ENCODE measurements around the gene ERICH3.

Gene ERICH3

DNA sequence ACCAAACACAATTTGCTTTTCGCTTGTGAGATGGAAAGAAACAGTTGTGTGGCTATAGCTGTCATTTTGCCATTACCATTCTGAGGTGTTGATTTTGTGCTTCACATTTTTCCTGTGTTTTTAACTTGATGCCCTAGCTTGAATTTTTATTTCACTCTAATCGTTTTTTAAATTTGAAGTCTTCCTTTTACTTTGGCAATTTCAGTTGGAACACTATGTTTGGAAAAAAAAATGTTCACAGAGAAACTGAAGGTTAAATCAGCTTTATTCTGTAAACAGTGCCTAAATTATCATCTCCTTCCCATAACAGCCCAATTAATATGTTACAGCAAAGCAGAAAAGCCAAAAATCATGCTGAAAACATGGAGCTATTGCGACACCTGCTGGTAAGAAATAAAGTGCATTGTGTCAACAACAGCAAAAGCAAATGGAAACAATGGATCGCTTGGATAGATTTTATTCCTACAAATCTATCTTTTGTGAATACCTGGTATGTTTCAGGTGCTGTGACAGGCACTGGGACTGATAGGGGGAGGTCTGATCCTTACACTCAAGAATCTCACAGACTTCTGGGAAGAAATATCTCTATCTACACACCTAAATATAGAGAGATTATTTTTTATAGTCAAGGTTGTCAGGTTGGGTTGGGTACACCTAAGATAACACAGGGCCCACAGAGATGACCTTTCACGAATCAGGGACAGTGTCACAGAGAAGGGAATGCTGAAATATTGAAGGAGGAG lies 16.2 kb upstream of the ERICH3 start:
- H3K27ac ChIP-seq, result no peak overlapping the region
- TF ChIP-seq ZFX (IDR thresholded peaks at IDR 0.05), result no peak
- TF ChIP-seq, protein P1, sequence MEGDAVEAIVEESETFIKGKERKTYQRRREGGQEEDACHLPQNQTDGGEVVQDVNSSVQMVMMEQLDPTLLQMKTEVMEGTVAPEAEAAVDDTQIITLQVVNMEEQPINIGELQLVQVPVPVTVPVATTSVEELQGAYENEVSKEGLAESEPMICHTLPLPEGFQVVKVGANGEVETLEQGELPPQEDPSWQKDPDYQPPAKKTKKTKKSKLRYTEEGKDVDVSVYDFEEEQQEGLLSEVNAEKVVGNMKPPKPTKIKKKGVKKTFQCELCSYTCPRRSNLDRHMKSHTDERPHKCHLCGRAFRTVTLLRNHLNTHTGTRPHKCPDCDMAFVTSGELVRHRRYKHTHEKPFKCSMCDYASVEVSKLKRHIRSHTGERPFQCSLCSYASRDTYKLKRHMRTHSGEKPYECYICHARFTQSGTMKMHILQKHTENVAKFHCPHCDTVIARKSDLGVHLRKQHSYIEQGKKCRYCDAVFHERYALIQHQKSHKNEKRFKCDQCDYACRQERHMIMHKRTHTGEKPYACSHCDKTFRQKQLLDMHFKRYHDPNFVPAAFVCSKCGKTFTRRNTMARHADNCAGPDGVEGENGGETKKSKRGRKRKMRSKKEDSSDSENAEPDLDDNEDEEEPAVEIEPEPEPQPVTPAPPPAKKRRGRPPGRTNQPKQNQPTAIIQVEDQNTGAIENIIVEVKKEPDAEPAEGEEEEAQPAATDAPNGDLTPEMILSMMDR (conservative IDR thresholded peaks at IDR 0.05), result peak; percentile 90

DNA sequence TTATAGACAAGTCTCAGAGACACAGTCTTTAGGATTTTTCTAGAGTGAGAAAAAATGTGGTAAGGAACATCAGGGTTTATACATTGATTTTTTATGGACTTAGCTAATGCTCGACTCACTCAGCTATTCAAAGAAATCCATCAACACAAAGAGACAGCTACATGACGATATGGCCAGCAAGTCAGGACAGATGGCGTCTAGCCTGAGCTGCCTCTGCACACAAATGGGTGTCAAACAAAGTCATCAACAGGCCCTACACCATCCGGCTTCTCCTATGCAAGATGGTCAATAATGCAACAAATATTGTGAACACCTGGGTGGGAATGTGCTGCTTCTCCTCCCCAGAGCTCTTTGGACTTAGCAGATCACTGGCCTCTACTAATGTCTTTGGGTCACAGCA lies 13.3 kb upstream of the ERICH3 start:
- no peak for TF ChIP-seq ZFX (IDR thresholded peaks at IDR 0.05)
- TF ChIP-seq, protein P1 (conservative IDR thresholded peaks at IDR 0.05), result no peak
- no peak overlapping the region for H3K27ac ChIP-seq

DNA sequence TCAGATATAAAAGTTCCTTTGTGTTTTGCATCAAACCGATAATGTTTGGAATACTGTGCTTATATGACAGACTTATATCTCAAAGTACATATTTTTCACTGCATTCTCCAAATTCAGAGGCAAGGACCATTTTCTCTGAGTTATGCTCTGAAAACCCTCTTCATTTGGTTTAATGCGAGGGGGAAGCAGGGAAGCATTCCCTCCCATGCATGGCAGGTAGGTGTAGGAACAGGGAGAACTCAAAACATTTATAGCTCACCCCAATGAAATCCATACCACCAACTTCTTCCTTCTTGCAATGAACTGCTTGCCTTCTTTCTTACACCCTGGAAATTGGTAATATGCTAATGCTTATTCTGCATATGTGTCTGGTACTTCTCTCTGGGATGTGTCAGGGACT lies 10.7 kb upstream of the ERICH3 start:
- TF ChIP-seq, protein P1 (conservative IDR thresholded peaks at IDR 0.05), result no peak
- no peak for TF ChIP-seq ZFX (IDR thresholded peaks at IDR 0.05)

DNA sequence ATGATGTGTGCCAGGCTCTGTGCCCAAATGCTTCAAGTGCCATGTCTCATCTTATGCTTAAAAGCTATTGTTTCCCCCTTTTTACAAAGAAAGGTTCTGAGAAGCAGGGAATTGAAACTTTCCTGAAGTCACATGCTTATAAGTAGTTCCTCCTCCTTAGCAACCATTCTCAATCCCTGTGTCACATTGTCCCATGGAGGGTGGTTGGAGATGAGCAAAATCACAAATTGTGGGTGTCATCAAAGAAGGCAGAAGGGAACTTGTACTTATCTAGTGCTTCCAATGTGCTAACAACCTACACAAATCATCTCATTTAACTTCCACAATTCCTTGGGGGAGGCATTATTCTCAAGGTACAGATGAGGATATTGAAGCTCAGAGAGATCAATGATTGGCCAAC lies 10.1 kb upstream of the ERICH3 start:
- TF ChIP-seq, protein P1 (conservative IDR thresholded peaks at IDR 0.05), result no peak
- TF ChIP-seq ZFX (IDR thresholded peaks at IDR 0.05), result no peak
- H3K27ac ChIP-seq, result no peak overlapping the region

More for the DNA sequence above, 10.7 kb upstream of the ERICH3 start:
- H3K27ac ChIP-seq, result no peak overlapping the region

DNA sequence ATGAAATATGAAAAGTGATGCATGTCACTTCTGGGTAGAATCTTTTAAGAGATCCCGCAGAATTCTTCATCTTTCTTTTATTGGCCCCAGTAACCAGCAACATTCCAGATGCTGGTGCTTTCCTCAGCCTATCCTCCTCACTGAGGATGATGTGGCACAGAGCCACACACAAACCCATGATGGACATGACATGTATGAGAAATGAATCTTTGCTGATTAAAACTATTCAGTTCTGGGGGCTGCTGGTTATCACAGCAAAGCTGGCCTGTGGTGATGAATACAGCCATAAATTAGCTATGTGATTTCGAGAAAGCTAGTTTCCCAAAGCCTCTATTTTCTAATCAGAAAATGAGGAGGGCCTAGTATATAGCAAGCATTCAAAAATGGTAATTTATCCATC lies 8.3 kb upstream of the ERICH3 start:
- H3K27ac ChIP-seq, result no peak overlapping the region
- TF ChIP-seq, protein P1 (conservative IDR thresholded peaks at IDR 0.05), result no peak
- no peak for TF ChIP-seq ZFX (IDR thresholded peaks at IDR 0.05)

DNA sequence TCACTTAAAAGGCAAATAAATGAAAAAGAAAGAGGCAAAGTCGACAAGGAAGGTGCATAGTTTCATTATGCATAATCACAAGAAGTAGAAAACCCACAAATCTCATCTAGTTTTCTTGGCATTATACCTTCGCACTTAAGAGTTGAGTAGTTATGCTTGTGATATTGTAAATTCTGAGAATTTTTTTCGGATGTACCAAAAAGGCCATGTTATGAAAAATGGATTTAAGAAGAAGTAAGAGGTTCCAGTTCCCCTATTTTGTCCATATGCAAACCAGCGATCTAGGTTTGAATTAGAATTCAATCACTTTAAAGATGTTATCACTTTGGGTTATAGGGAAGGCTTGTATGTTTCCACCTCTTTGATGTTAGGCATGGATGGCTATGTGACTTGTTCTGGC lies 7.9 kb upstream of the ERICH3 start:
- no peak overlapping the region for H3K27ac ChIP-seq
- TF ChIP-seq, protein P1 (conservative IDR thresholded peaks at IDR 0.05), result no peak
- no peak for TF ChIP-seq ZFX (IDR thresholded peaks at IDR 0.05)

DNA sequence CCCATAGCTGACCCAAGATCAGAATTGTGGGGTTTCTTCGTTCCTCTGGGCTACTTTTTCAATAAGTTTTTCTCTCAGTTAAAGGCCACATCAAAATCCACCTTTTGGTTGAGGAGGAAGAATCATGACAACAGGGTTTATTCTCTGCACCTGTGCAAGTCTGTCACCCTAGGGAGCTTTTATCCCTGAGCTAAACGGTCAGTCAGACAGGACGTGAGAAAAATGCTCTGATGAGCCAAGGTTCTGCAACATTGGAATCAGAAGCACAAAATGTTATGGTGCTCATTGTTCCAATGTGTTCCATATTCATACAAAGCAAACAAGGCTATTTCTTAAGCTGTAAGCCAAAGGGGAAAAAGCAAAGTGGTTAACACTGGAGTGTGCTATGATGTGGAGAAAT lies 7.4 kb upstream of the ERICH3 start:
- no peak for TF ChIP-seq ZFX (IDR thresholded peaks at IDR 0.05)
- TF ChIP-seq, protein P1 (conservative IDR thresholded peaks at IDR 0.05), result no peak
- no peak overlapping the region for H3K27ac ChIP-seq
